Measurements from ENCODE around the gene HBZ.
"Not testable (repeated sequence)": the region's sequence is repeated elsewhere in the genome, so short reads cannot be mapped to it uniquely, and the experiment has no call there.

DNA sequence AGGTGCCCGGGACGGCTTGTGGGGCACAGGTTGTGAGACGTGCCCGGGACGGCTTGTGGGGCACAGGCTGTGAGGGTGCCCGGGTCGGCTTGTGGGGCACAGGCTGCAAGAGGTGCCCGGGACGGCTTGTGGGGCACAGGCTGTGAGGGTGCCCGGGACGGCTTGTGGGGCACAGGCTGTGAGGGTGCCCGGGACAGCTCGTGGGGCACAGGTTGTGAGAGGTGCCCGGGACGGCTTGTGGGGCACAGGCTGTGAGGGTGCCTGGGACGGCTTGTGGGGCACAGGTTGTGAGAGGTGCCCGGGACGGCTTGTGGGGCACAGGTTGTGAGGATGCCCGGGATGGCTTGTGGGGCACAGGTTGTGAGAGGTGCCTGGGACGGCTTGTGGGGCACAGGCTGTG lies 7.8 kb downstream of the HBZ start:
- TF ChIP-seq, protein P1, sequence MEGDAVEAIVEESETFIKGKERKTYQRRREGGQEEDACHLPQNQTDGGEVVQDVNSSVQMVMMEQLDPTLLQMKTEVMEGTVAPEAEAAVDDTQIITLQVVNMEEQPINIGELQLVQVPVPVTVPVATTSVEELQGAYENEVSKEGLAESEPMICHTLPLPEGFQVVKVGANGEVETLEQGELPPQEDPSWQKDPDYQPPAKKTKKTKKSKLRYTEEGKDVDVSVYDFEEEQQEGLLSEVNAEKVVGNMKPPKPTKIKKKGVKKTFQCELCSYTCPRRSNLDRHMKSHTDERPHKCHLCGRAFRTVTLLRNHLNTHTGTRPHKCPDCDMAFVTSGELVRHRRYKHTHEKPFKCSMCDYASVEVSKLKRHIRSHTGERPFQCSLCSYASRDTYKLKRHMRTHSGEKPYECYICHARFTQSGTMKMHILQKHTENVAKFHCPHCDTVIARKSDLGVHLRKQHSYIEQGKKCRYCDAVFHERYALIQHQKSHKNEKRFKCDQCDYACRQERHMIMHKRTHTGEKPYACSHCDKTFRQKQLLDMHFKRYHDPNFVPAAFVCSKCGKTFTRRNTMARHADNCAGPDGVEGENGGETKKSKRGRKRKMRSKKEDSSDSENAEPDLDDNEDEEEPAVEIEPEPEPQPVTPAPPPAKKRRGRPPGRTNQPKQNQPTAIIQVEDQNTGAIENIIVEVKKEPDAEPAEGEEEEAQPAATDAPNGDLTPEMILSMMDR (IDR thresholded peaks at IDR 0.05), result not testable (repeated sequence)
- not testable (repeated sequence) for TF ChIP-seq POLR2A (IDR thresholded peaks at IDR 0.05)

All from uterus (tissue), 2 donors.